ENCODE measurements around the gene MRPL12. TPM values are rescaled to one million over a fixed set of nuclear protein-coding genes. Genes with fewer than 3 reads are reported as not detected.

Gene MRPL12
- polyA plus RNA-seq, 3 donors from 2014 or later, result 43.1 to 79.4 (median 58.7) TPM

- Mint-ChIP-seq H3K27me3 (ENCODE audit: low read depth in 3 of 3) (peaks cover 0 to 2% (median 0%) of the 10 kb centered on the region in 3 donors), H3K4me3 (no peak overlapping the region), H3K4me1 (no peaks in the 10 kb centered on the region), H3K9me3 (no peaks in the 10 kb centered on the region), H3K36me3 (no peaks in the 10 kb centered on the region), H3K27ac (no peak overlapping the region)
- no peak for DNase-seq
Measured at GRCh38 chr17:81719410-81720266, 16.5 kb downstream of the MRPL12 start.

GRCh38 chr17:81720267-81721071 lies 17.3 kb downstream of the MRPL12 start:
- DNase-seq, result no peak
- Mint-ChIP-seq H3K27me3 (ENCODE audit: low read depth in 3 of 3) (peaks cover 0 to 2% (median 0%) of the 10 kb centered on the region in 3 donors), H3K36me3 (no peaks in the 10 kb centered on the region), H3K27ac (no peak overlapping the region), H3K9me3 (no peaks in the 10 kb centered on the region), H3K4me3 (no peak overlapping the region), H3K4me1 (no peaks in the 10 kb centered on the region)

GRCh38 chr17:81722184-81723120 lies 19.3 kb downstream of the MRPL12 start:
- H3K27ac Mint-ChIP-seq, result no peak overlapping the region
- no peaks in the 10 kb centered on the region for H3K36me3 Mint-ChIP-seq

GRCh38 chr17:81723651-81724209 lies 20.6 kb downstream of the MRPL12 start:
- no peak overlapping the region for H3K4me3 Mint-ChIP-seq
- H3K36me3 Mint-ChIP-seq, result no peaks in the 10 kb centered on the region
- DNase-seq, result no peak
- H3K27ac Mint-ChIP-seq, result no peak overlapping the region
- H3K9me3 Mint-ChIP-seq, result no peaks in the 10 kb centered on the region
- no peaks in the 10 kb centered on the region for H3K4me1 Mint-ChIP-seq
- peaks cover 0 to 2% (median 0%) of the 10 kb centered on the region in 3 donors for H3K27me3 Mint-ChIP-seq (ENCODE audit: low read depth in 3 of 3)

More at GRCh38 chr17:81722184-81723120, 19.3 kb downstream of the MRPL12 start:
- Mint-ChIP-seq H3K9me3 (no peaks in the 10 kb centered on the region), H3K4me1 (no peaks in the 10 kb centered on the region), H3K4me3 (no peak overlapping the region), H3K27me3 (ENCODE audit: low read depth in 3 of 3) (peaks cover 0 to 2% (median 0%) of the 10 kb centered on the region in 3 donors)
- no peak for DNase-seq

GRCh38 chr17:81725439-81725838 lies 22.3 kb downstream of the MRPL12 start:
- Mint-ChIP-seq H3K27me3 (ENCODE audit: low read depth in 3 of 3) (peaks cover 0 to 2% (median 0%) of the 10 kb centered on the region in 3 donors), H3K9me3 (no peaks in the 10 kb centered on the region)

GRCh38 chr17:81726004-81726403 lies 22.8 kb downstream of the MRPL12 start:
- H3K27ac Mint-ChIP-seq, result no peak overlapping the region
- H3K4me1 Mint-ChIP-seq, result no peaks in the 10 kb centered on the region
- H3K36me3 Mint-ChIP-seq, result no peaks in the 10 kb centered on the region
- no peak overlapping the region for H3K4me3 Mint-ChIP-seq
- DNase-seq, result no peak
- no peaks in the 10 kb centered on the region for H3K9me3 Mint-ChIP-seq
- H3K27me3 Mint-ChIP-seq (ENCODE audit: low read depth in 3 of 3), result peaks cover 0 to 2% (median 0%) of the 10 kb centered on the region in 3 donors

More at GRCh38 chr17:81725439-81725838, 22.3 kb downstream of the MRPL12 start:
- Mint-ChIP-seq H3K4me3 (no peak overlapping the region), H3K27ac (no peak overlapping the region), H3K4me1 (no peaks in the 10 kb centered on the region), H3K36me3 (no peaks in the 10 kb centered on the region)
- no peak for DNase-seq

- no peaks in the 10 kb centered on the region for H3K36me3 Mint-ChIP-seq
- peaks cover 0 to 2% (median 0%) of the 10 kb centered on the region in 3 donors for H3K27me3 Mint-ChIP-seq (ENCODE audit: low read depth in 3 of 3)
- no peak overlapping the region for H3K27ac Mint-ChIP-seq
- DNase-seq, result no peak
- no peaks in the 10 kb centered on the region for H3K4me1 Mint-ChIP-seq
- H3K4me3 Mint-ChIP-seq, result no peak overlapping the region
- no peaks in the 10 kb centered on the region for H3K9me3 Mint-ChIP-seq
Measured at GRCh38 chr17:81727324-81728031, 24.3 kb downstream of the MRPL12 start.

- Mint-ChIP-seq H3K9me3 (no peaks in the 10 kb centered on the region), H3K4me1 (peaks cover 0 to 2% of the 10 kb centered on the region in 2 donors), H3K27ac (no peak overlapping the region), H3K27me3 (ENCODE audit: low read depth in 3 of 3) (peaks cover 0 to 2% (median 0%) of the 10 kb centered on the region in 3 donors), H3K36me3 (no peaks in the 10 kb centered on the region), H3K4me3 (no peak overlapping the region)
- DNase-seq, result peak; percentile 38 to 52 (median 42)
Measured at GRCh38 chr17:81733507-81734404, 30.6 kb downstream of the MRPL12 start.

GRCh38 chr17:81734405-81735263 lies 31.5 kb downstream of the MRPL12 start:
- Mint-ChIP-seq H3K4me3 (no peak overlapping the region), H3K4me1 (peaks cover 0 to 2% of the 10 kb centered on the region in 2 donors), H3K27ac (no peak overlapping the region), H3K36me3 (no peaks in the 10 kb centered on the region), H3K9me3 (no peaks in the 10 kb centered on the region), H3K27me3 (ENCODE audit: low read depth in 3 of 3) (peaks cover 0 to 5% (median 0%) of the 10 kb centered on the region in 3 donors)
- DNase-seq, result no peak

GRCh38 chr17:81735264-81736102 lies 32.3 kb downstream of the MRPL12 start:
- Mint-ChIP-seq H3K4me3 (peak overlapping the region in 1 of 5 donors; percentile 57), H3K36me3 (no peaks in the 10 kb centered on the region), H3K9me3 (no peaks in the 10 kb centered on the region), H3K4me1 (peaks cover 0 to 2% of the 10 kb centered on the region in 2 donors), H3K27me3 (ENCODE audit: low read depth in 3 of 3) (peaks cover 0 to 5% (median 0%) of the 10 kb centered on the region in 3 donors), H3K27ac (no peak overlapping the region)
- DNase-seq, result no peak
